ENCODE data around the gene AIPL1.

DNA sequence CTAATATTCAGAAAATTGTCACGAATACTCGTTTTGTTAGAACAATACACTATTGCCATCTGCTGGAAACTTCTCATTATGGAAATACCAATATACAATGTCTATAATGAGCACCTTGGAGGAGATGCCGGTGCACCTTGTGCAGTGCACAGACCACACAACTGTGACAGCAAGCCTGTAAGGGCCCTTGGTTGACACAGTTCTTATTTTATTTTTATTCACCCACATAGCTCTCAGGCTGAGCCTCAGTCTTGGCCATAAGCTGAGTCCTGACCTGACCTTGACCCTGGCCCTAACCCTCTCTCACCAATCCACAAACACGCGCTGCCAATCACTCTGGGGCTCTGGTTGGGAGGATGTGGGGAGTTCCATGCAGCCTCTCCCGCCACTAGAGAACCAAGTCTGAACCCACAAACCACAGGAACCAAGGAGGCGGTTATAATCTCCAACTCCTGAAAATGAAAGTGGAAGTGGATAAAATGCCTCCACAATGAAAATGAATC is 7.6 kb downstream of the AIPL1 start:
- TF ChIP-seq, protein P1, sequence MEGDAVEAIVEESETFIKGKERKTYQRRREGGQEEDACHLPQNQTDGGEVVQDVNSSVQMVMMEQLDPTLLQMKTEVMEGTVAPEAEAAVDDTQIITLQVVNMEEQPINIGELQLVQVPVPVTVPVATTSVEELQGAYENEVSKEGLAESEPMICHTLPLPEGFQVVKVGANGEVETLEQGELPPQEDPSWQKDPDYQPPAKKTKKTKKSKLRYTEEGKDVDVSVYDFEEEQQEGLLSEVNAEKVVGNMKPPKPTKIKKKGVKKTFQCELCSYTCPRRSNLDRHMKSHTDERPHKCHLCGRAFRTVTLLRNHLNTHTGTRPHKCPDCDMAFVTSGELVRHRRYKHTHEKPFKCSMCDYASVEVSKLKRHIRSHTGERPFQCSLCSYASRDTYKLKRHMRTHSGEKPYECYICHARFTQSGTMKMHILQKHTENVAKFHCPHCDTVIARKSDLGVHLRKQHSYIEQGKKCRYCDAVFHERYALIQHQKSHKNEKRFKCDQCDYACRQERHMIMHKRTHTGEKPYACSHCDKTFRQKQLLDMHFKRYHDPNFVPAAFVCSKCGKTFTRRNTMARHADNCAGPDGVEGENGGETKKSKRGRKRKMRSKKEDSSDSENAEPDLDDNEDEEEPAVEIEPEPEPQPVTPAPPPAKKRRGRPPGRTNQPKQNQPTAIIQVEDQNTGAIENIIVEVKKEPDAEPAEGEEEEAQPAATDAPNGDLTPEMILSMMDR (IDR thresholded peaks at IDR 0.05): no peak
- no peak for TF ChIP-seq POLR2A (IDR thresholded peaks at IDR 0.05)
